Measurements from ENCODE around the gene ABCA7. TPM values are rescaled to one million over a fixed set of nuclear protein-coding genes. Genes with fewer than 3 reads are reported as not detected.

ABCA7 gene
- total RNA-seq, 1 experiment from 2014 or later: 40.3 TPM

GRCh38 chr19:995051-995827 lies 44.7 kb upstream of the ABCA7 start:
- CTCF ChIA-PET: interaction anchor here (0.6 to 4.0 kb wide), 6 partner anchors 9 to 249 kb away, joined by 3 to 20 read pairs (median 6); partner anchors contain the start of gene WDR18
- POLR2A ChIA-PET: interaction anchor here (1.0 to 1.4 kb wide), 3 partner anchors 9 to 76 kb away, joined by 3 to 4 read pairs (median 3); no protein-coding TSS in a partner anchor
- DNase-seq (ENCODE audit: low spot score) (no peak), ATAC-seq (no peak)
- H3K27ac Mint-ChIP-seq: no peak overlapping the region
- H3K4me3 Mint-ChIP-seq: no peak overlapping the region
- H3K9me3 Mint-ChIP-seq: no peaks in the 10 kb centered on the region
- H3K27me3 Mint-ChIP-seq (ENCODE audit: low read depth): peaks cover 34% of the 10 kb centered on the region
- peaks cover 8% of the 10 kb centered on the region for H3K36me3 Mint-ChIP-seq
- TF ChIP-seq TP53 (CRISPR knock-in tag; IDR thresholded peaks at IDR 0.05) (no peak), ZNF396 (CRISPR knock-in tag; IDR thresholded peaks at IDR 0.05; ENCODE audit: borderline replicate concordance) (no peak), NR2C2 (CRISPR knock-in tag; IDR thresholded peaks at IDR 0.05) (no peak), ZBTB21 (CRISPR knock-in tag; IDR thresholded peaks at IDR 0.05; ENCODE audit: borderline replicate concordance) (no peak), NFYB (CRISPR knock-in tag; conservative IDR thresholded peaks at IDR 0.05; ENCODE audit: low read depth) (no peak)
- TF ChIP-seq, protein P1, sequence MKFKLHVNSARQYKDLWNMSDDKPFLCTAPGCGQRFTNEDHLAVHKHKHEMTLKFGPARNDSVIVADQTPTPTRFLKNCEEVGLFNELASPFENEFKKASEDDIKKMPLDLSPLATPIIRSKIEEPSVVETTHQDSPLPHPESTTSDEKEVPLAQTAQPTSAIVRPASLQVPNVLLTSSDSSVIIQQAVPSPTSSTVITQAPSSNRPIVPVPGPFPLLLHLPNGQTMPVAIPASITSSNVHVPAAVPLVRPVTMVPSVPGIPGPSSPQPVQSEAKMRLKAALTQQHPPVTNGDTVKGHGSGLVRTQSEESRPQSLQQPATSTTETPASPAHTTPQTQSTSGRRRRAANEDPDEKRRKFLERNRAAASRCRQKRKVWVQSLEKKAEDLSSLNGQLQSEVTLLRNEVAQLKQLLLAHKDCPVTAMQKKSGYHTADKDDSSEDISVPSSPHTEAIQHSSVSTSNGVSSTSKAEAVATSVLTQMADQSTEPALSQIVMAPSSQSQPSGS (CRISPR knock-in tag; IDR thresholded peaks at IDR 0.05; ENCODE audit: borderline replicate concordance, low read depth): no peak
- TF ChIP-seq, protein P2, sequence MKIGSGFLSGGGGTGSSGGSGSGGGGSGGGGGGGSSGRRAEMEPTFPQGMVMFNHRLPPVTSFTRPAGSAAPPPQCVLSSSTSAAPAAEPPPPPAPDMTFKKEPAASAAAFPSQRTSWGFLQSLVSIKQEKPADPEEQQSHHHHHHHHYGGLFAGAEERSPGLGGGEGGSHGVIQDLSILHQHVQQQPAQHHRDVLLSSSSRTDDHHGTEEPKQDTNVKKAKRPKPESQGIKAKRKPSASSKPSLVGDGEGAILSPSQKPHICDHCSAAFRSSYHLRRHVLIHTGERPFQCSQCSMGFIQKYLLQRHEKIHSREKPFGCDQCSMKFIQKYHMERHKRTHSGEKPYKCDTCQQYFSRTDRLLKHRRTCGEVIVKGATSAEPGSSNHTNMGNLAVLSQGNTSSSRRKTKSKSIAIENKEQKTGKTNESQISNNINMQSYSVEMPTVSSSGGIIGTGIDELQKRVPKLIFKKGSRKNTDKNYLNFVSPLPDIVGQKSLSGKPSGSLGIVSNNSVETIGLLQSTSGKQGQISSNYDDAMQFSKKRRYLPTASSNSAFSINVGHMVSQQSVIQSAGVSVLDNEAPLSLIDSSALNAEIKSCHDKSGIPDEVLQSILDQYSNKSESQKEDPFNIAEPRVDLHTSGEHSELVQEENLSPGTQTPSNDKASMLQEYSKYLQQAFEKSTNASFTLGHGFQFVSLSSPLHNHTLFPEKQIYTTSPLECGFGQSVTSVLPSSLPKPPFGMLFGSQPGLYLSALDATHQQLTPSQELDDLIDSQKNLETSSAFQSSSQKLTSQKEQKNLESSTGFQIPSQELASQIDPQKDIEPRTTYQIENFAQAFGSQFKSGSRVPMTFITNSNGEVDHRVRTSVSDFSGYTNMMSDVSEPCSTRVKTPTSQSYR (CRISPR knock-in tag; IDR thresholded peaks at IDR 0.05): no peak
- H3K4me1 Mint-ChIP-seq: peaks cover 5% of the 10 kb centered on the region; the same call in 1 of the 2 replicates

DNA sequence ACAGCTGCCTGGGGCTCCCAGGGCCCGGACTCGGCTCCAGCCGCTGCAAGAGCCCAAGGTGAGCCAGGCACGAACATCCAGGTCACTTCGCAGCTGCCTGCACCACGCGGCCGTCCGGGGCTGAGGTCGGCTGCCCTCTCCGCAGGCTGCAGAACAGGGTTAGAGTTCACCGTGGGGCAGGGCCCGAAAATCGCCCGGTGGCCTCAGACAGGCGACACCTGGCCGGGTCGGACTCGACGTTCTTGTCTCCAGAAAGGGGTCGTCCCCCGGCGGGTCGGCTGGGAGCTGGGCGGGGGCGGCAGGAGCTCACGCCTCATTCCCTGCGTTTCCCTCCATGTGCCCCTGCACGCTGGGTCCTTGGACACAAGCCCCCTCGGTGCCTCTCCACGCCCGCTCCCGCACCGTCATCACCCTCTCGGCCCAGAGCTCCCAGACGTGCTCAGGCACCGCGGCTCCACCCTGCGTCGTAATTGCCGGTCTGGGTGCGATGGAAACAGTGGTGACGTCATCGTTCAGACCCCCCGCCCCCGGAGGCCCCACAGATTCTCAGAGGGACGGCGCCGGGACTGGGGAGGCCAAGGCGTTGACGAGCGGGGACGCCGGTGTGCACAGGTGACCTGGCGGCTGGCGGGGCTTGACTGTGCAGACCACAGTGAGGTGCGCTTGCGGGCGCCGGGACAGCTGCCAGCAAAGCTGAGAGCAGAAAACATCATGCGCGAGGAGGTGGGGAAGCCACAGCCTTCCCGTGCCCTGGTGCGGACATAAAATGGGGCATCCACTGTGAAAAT lies 43.7 kb upstream of the ABCA7 start:
- Mint-ChIP-seq H3K27ac (no peak overlapping the region), H3K4me1 (peaks cover 5% of the 10 kb centered on the region; the same call in 1 of the 2 replicates), H3K9me3 (no peaks in the 10 kb centered on the region), H3K27me3 (ENCODE audit: low read depth) (peaks cover 39% of the 10 kb centered on the region), H3K4me3 (peak overlapping the region; percentile 57), H3K36me3 (peaks cover 4% of the 10 kb centered on the region; the same call in 1 of the 2 replicates)
- peak; percentile 8 for ATAC-seq
- POLR2A ChIA-PET: interaction anchor here (0.6 to 1.4 kb wide), 5 partner anchors 8 to 77 kb away, joined by 3 to 5 read pairs (median 4); partner anchors contain the start of gene CNN2
- CTCF ChIA-PET: interaction anchor here (0.7 to 4.0 kb wide), 9 partner anchors 12 to 248 kb away, joined by 3 to 20 read pairs (median 5); partner anchors contain the start of genes ARHGAP45 and WDR18
- DNase-seq (ENCODE audit: low spot score): peak; percentile 67
- TF ChIP-seq TEAD1 (CRISPR knock-in tag; IDR thresholded peaks at IDR 0.05) (no peak), ZNF121 (CRISPR knock-in tag; IDR thresholded peaks at IDR 0.05) (no peak), ZBTB21 (CRISPR knock-in tag; IDR thresholded peaks at IDR 0.05; ENCODE audit: borderline replicate concordance) (peak; percentile 65; the same call in 1 of the 2 replicates), GABPB1 (CRISPR knock-in tag; IDR thresholded peaks at IDR 0.05) (no peak), SP1 (CRISPR knock-in tag; conservative IDR thresholded peaks at IDR 0.05) (peak; percentile 38; the same call in 1 of the 2 replicates), SMAD3 (CRISPR knock-in tag; IDR thresholded peaks at IDR 0.05; ENCODE audit: borderline replicate concordance) (peak; percentile 59; the same call in 1 of the 2 replicates), FOXP1 (CRISPR knock-in tag; IDR thresholded peaks at IDR 0.05; ENCODE audit: borderline replicate concordance) (no peak), ZNF317 (CRISPR knock-in tag; IDR thresholded peaks at IDR 0.05; ENCODE audit: borderline replicate concordance, low read depth) (peak; percentile 41; the same call in 1 of the 2 replicates), ESRRA (CRISPR knock-in tag; IDR thresholded peaks at IDR 0.05; ENCODE audit: borderline replicate concordance) (no peak), ZNF138 (CRISPR knock-in tag; conservative IDR thresholded peaks at IDR 0.05) (no peak), ETV6 (CRISPR knock-in tag; IDR thresholded peaks at IDR 0.05) (0 out of 2 replicates have a peak, but pooled peaks have one; percentile 24), ZNF416 (CRISPR knock-in tag; IDR thresholded peaks at IDR 0.05) (peak; percentile 53; the same call in 1 of the 2 replicates)
- TF ChIP-seq, protein P3, sequence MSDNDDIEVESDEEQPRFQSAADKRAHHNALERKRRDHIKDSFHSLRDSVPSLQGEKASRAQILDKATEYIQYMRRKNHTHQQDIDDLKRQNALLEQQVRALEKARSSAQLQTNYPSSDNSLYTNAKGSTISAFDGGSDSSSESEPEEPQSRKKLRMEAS (CRISPR knock-in tag; IDR thresholded peaks at IDR 0.05): peak; percentile 56; the same call in 1 of the 2 replicates
- TF ChIP-seq, protein P4, sequence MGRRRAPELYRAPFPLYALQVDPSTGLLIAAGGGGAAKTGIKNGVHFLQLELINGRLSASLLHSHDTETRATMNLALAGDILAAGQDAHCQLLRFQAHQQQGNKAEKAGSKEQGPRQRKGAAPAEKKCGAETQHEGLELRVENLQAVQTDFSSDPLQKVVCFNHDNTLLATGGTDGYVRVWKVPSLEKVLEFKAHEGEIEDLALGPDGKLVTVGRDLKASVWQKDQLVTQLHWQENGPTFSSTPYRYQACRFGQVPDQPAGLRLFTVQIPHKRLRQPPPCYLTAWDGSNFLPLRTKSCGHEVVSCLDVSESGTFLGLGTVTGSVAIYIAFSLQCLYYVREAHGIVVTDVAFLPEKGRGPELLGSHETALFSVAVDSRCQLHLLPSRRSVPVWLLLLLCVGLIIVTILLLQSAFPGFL (CRISPR knock-in tag; IDR thresholded peaks at IDR 0.05; ENCODE audit: borderline replicate concordance): no peak
- TF ChIP-seq, protein P5, sequence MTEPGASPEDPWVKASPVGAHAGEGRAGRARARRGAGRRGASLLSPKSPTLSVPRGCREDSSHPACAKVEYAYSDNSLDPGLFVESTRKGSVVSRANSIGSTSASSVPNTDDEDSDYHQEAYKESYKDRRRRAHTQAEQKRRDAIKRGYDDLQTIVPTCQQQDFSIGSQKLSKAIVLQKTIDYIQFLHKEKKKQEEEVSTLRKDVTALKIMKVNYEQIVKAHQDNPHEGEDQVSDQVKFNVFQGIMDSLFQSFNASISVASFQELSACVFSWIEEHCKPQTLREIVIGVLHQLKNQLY (CRISPR knock-in tag; IDR thresholded peaks at IDR 0.05): no peak
- TF ChIP-seq, protein P6, sequence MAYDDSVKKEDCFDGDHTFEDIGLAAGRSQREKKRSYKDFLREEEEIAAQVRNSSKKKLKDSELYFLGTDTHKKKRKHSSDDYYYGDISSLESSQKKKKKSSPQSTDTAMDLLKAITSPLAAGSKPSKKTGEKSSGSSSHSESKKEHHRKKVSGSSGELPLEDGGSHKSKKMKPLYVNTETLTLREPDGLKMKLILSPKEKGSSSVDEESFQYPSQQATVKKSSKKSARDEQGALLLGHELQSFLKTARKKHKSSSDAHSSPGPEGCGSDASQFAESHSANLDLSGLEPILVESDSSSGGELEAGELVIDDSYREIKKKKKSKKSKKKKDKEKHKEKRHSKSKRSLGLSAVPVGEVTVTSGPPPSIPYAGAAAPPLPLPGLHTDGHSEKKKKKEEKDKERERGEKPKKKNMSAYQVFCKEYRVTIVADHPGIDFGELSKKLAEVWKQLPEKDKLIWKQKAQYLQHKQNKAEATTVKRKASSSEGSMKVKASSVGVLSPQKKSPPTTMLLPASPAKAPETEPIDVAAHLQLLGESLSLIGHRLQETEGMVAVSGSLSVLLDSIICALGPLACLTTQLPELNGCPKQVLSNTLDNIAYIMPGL (CRISPR knock-in tag; IDR thresholded peaks at IDR 0.05): peak; percentile 63; the same call in 1 of the 2 replicates
